Measurements from ENCODE around the gene NDNF.

NDNF gene, protein sequence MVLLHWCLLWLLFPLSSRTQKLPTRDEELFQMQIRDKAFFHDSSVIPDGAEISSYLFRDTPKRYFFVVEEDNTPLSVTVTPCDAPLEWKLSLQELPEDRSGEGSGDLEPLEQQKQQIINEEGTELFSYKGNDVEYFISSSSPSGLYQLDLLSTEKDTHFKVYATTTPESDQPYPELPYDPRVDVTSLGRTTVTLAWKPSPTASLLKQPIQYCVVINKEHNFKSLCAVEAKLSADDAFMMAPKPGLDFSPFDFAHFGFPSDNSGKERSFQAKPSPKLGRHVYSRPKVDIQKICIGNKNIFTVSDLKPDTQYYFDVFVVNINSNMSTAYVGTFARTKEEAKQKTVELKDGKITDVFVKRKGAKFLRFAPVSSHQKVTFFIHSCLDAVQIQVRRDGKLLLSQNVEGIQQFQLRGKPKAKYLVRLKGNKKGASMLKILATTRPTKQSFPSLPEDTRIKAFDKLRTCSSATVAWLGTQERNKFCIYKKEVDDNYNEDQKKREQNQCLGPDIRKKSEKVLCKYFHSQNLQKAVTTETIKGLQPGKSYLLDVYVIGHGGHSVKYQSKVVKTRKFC

DNA sequence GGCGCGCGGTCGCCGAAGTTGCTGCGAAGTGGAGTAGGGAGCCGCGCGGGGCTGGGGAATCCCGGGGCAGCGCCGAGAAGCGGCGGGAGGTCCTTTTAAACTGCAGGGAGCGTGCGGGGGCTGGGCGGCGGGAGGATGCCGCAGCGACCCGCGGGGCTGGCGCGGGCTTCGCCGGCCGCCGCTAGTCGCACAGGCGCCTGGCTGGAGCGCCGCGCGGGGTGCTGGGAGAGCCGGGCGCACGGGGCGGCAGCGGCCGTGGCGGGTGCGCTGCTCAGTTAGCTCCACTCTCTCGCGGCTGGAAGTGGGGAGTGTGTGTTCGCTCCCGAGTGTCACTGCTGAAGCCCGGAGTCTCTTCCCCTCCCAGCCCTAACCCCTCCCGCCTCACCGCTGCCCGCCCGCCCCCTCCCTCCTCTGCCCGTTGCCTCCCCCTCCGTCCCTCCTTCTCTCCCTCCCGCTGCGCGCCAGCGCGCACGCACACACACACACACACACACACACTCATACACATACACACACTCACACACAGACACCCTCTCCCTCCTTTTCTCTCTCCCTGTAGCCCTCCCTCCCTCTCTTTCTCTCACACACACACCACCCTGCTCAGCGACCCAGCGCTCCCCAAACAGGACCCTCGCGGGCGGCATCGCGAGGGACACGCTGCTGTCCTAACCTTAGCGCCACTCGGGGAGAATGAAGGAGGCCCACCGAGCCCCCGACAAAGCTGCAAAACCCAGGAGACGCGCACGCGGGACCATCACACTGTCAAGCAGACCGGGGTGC is at the start of gene NDNF:
Gene NDNF, minus strand, starts transcription at position 312 of the 780 bp plus-strand sequence. CDS start 26,698 bp downstream, outside the sequence.
- DNase-seq = peak; percentile 66

DNA sequence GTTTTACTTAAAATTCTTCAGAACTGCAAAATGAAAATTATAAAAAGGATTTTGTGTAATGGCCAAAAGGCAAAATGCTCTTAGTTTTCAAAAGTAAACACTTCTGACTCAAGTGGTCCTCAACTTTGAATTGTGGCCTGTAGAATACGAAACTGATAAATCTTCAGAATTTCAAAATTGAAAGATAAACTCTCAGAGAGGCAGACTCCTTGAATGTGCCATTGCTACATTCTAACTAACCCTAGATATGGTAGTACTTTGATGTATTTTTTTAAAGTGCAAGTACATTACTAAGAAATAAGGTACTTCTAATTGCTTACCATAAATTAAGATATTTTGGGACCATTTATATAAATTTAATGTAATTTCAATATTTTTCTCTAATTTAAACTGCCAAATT is 47.4 kb upstream of the NDNF start:
- no peak for DNase-seq

DNA sequence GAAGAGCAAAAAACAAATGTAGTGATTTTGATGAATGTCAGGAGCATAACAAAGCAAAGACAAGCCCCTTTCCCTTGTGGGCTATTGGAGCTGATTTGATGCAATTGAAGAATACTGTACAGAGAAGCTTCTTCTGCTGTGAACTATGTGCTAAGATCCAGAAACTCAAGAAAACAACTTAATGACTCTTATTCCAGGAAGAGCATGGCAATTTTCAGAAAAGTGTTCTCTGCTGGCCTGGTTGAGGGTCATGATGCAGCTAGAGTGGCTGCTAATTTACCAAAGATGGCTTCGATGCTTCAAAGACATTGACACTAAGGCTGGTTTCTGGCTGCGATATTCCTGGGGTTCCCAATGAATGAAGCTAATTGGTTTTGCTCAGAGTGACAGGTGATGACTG is 46.0 kb upstream of the NDNF start:
- DNase-seq = no peak

DNA sequence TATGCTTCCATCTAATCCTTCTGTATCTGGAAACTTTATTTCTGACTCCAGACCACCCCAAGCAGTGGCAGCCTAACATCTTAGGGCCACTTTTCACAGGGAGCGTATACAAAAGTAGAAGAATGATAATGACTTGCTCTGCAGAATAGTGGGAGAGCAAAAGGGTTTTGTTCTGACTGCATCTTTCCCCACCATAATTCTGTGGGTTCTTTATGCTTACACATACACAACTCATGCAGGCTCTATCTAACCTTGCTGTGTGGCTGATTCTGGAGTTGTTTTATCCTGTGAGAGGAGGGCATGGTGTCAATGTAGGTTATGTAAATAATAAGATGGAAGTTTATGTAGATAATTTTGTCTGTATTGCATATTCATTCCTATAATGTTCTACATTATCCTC is 42.4 kb upstream of the NDNF start:
- no peak for DNase-seq

DNA sequence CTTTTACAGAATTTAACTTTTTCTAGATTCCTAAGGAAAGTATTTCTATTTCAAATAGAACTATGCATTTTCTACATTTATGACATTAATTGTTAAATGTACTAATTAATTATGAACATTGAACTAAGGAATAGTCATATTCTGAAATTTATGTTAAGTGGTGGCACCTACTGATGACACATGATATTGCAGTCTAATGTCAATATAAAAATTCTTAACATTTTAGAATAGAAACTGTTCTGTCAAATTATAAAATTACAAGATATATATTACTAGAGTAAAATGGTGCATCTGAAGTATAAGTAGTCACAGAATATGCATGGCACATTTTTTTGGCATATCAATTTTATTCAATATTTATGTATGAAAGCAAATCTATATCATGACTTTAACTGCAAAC is 40.2 kb upstream of the NDNF start:
- DNase-seq = no peak

DNA sequence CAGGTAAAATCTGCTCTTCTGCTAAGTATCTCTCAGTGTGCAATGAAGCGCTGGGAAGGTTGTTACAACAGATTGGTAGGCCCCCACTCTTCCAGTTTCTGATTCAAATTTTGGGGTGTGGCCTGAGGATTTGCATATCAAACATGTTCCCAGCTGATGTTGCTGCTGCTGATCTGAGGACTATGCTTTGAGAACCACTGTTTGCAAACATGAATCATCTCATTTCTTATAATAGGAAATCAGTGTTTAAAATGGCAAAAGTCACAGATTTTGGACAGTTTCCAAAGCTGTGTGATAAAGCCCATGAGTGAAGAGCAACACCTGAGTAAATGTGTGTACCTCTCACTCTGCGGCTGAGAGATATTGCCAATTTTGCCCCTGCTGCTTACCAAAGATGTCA is 36.2 kb upstream of the NDNF start:
- no peak for DNase-seq

DNA sequence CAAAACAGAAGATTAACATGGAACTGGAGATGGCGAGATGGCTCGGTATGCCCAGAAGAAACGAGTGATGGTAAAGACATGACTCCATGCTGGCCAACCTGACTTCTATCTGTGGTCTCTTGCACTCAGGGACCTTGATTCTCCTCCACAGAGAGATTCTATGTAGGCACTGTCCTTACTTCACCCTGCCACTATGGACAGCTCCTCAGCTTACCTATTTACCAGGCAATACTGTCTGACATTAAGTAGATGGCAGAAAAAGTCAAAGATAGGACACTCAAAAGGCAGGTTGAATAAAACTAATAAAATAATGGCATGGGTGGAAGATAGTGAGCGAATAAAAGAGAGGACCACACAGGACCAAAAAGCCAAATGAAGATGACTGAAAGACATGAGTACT is 35.2 kb upstream of the NDNF start:
- no peak for DNase-seq

DNA sequence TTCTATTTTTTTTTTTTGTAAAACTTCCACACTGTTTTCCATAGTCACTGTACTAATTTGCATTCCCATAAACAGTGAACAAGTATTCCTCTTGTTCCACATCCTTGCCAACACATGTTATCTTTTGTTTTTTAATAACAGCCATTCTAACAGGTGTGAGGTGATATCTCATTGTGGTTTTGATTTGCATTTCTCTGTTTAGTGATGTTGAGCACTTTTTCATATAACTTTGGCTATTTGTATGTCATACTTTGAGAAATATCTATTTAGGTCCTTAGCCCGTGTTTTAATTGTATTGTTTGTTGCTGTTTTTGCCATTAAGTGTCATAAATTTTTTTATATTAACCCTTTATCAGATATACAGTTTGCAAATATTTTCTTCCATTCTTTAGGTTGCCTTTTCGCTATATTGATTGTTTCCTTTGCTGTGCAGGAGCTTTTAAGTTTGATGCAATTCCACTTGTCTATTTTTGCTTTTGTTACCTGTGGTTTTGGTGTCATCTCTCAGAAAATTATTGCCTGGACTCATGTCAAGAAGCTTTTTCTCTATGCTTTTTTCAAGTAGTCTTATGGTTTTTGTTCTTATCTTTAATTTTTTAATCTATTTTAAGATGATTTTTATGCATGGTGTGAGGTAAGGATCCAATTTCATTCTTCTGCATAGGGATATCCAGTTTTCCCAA is 27.9 kb upstream of the NDNF start:
- no peak for DNase-seq

DNA sequence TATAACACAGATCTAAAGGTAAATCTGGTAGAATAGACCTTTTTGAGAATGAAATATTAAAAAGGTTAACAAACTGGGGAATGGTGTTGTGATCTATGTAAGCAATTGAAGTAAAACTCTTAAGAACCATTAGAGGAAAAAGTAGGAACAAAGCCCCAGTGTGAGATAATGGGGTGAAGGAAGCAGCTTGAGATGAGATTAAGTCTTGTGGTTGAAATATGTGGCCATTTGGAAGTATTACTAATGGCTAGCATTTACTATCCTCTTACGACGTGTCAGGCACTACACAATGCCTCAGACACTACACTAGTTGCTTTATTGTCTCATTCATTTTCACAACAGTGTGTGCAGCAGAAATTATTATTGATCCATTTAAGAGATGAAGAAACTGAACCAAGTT is 25.9 kb upstream of the NDNF start:
- no peak for DNase-seq

DNA sequence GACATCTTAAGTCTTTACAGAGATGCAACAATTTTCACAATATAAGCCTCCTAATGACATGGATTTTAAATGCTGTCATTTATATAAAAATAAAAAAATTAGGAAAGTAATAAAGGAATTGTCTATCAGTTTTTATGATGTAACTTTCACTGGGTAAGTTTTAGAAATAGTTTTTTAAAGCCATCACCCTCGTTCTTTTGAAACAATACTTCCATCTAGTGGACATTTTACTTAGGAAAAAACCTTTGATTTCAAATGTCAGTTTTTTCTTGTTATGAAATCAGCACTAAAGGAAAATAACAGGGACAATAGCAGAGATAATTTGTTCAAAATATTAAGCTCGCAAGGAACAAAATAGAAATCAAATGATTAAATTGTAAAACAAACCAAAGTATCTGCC is 24.3 kb upstream of the NDNF start:
- DNase-seq = peak; percentile 54

DNA sequence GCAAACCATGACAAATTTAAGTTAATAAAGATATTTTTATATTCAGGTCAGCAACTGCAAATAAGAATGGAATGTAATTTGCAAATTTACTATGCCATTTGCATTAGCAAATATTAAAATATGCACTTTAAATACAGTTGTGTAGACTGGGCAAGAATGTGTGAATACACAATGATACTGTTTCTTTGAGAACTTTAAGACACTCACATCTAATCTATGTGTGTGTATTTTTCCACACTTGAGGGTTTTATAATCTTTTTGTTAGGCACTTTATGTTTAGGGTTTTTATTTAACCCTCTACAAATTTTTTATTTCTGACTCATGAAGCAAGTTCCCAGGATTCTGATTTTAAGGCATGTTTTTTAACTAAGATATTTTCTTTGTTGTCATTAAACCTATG is 23.9 kb upstream of the NDNF start:
- peak; percentile 19 for DNase-seq

DNA sequence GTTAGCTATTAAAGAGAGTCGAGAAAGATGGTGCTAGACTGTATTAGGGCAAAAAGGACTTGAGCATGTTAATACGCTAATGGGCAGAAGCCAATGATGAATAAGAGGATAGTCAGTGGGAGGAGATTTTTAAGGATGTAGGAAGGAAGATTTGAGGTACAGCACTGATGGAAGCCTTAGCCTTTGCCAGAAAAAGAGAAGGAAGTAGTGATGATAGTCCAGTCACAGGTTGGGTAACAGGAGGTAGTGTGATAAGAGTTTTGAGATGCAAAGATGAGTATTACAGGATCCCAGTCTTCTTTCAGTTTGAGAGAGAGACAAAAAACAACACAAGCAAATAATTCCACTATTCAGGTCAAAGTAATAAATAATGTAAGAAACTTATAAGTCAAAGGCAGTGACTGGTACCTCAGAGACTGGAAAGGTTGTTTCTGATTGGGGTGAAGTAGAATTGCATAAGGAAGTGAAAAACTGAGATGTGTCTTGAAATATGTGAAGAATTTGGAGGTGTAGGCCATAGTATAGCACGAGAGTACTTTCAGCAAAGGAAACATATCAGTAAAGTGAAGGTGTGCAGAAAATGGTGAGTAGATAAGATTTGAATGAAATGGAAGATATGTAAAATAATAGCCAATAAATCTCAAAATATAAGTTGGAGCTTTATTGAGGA is 22.1 kb upstream of the NDNF start:
- no peak for DNase-seq

DNA sequence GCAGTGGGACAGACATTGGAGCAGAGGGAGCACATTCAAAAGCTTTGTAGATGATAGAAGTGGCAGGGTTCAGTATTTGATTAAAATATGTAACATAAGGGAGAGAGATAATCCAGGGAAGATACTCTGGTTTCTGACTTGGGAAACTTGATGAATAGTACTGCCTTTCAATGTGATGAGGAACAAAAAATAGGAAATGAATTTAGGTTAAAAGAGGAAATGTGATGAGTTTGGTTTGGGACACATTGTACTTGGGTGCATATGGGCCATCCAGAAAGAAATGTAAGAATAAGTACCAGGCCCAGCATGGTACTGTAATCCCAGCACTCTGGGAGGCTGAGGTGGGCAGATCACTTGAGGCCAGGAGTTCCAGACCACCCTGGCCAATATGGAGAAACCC is 20.9 kb upstream of the NDNF start:
- DNase-seq = no peak

DNA sequence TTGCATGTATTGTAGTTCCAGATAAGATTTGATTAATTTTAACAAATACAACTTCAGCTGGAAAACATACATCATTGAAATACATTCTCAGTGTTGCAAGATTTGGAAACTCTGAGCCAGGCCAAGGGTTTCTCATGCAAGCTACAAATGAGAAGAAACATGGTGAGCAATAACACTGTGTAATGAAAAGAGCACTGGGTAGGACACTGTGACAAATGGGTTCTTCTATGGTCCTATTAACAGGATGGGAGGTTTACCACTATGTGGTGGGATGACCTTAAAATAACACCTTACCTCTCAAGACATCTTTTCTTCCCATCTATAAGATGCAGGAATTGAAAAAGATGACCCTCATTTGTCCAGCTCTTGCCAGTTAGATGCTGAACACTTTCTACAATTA is 19.6 kb upstream of the NDNF start:
- DNase-seq = no peak

DNA sequence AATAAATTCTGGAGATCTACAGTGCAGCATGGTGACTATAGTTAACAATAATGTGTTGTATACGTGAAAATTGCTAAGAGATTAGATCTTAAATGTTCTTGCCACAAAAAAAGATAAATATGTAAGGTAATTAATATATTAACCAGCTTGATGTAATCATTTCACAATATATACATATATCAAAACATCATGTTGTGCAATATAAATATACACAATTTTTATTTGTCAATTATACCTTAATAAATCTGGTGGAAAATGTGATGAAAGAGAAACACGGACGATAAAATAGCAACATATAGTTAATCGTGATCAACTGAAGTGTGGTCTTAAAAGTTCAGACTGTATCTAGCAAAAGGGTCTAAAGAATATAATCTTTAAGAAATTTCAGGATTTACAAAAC is 16.5 kb upstream of the NDNF start:
- no peak for DNase-seq

DNA sequence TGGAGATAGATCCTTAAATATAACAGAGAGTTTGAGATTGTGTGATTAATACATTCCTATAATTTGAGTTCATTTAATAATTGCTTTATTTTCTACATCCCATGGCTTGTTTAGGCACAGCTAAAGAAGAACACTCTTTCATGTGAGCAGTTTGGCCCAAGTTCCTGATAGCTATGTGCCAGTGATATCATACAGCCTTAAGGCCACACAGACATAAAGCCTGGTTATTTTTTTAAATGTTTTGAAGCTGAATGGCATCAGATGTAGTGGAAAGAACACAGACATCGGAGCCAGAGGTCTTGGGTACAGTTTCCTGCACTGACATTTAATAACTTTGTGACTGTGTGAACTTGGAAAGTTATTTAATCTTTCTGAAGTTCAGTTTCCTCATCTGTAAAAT is 7.0 kb upstream of the NDNF start:
- no peak for DNase-seq

DNA sequence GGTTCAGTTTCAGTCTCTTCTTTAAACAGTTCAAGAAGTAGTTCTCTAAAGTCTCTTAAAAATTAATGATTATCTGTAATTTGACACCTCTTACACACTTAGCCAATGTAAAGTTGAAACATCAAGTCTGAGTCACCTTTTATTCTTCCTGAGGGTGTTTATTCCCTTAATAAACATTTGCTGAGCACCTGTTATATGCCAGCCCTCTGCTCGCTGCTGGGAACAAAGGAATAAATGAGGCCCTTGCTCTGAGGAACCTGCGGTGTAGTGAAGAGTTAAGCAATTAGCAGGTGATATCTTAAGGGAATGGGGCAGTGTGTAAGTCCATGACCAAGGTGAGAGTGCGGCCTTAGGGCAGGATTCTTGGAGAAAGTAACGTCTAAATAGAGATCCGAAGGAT is 5.2 kb upstream of the NDNF start:
- no peak for DNase-seq

DNA sequence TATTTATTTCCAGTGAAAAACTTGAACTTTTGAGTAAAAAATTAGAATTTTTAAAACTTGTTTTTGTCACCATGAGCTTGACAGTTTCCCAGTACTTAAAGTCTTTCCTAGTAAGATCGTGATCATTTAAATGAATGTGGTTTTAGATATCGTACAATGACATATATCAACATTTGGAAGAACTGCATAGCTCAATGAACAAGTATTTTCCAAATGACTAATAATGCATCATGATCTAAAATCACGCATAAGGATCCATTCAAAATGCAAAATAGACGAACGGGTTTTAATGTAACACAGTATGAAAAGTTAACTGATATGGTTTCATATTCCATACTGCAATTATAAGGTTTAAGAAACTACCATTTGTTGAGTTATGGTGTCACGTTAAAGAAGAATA is 4.1 kb upstream of the NDNF start:
- no peak for DNase-seq

DNA sequence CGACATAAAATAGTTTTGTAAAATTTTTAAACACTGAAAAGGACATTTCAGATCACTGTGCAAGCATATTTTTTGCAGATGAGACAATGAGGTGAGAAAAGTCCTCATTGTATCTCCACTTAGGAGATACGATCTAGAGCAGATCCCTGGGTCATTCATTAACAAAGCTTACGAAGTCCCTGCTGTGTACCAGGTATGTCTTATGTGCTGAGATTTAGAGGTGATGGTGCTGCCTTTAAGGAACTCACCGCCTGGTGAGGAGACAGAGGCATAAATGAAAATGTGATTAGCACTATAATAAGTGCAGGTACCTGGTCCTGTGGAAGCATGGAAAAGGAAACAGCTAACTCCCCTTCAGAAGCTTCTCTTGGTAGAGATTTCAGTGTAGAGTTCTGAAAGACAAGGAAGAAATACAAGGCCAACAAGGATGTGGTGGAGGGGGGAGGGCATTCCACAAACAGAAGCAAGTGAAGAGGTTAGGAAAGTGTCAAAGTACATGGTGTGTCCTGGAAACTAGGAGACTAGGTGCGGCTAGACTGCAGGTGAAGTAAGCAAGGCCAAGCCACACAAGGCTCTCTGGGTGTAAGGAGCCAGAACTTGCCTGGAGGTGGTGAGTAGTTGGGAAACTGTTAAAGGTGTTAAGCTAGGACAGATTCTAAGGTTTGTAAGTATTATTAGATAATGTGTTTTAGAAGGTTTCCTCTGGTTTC is 1.5 kb upstream of the NDNF start:
- no peak for DNase-seq

DNA sequence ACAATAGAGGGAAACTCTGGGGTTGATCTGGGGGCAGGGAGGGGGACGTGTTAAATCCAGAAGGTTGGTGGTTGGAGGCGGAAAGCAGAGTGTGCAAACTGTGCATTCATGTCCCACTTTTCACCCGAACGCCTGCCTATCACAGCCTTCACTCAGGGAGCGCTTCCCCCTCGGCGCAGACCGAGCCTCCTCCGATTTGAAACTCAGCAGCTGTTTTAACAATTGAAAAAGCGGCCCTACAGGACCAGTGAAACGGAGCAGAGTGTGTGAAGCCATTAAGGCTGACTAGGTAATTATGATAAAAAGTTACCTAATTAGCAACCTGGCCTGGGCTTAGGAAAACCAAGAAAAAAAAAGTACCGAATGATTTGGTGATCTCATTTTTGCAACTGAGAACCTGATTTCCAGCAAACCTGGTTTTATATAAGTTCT is 685 bp upstream of the NDNF start:
- no peak for DNase-seq

DNA sequence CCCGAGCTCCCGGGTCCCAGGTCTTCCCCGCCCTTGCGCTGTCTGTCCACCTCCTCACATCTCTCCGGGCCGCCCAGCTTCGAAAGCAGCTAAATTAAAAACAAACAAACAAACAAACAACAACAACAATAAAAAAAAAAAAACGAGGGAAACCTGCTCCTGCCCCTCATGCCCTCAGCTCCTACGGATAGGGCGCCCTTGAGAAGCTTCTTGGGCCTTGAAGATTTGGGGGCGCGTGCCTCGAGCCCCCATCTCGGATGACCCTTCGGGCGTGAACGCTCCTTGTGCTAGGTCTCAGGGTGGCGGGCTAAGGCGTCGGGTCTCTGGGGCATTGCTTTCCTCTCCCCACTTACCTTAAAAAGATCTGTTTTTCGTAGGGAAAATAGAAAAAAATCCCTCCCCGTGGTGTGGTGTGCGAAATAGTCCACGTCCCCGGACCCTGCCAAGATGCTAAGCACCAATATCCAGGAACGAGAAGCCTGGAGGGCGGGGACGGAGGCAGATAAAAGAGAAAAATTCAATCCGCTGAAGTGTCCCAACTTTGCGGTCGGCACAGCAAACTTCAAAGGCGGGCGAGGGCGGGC is 603 bp downstream of the NDNF start:
- no peak for DNase-seq
